GM12878 (cell line): ENCODE measurements around the gene NSFL1C. TPM values are rescaled to one million over a fixed set of nuclear protein-coding genes. Genes with fewer than 3 reads are reported as not detected.

Experiments
- ATAC-seq: fragments of 200-7000 bp; cut with Tn5 transposase; 3 replicates; pipeline ENCODE4 v1.9.1; 2020; ENCODE audit warnings: mild to moderate bottlenecking, moderate library complexity
- BruUV-seq: library from RNA; stranded (reverse); fragments of 400-500 nt; replicated peaks from 2 replicates; lab custom pipeline; 2021; lab: Mats Ljungman, UMichigan
- CTCF ChIA-PET: fragments of 300-600 bp; sonication (Branson Sonifier 250); formaldehyde crosslinking; extraction: SDS; loops from one replicate; lab custom pipeline; 2021; ENCODE audit warnings: inconsistent platforms; lab: Yijun Ruan, JAX
- POLR2A ChIA-PET: fragments of 350-600 bp; formaldehyde crosslinking; extraction: SDS; loops from one replicate; lab custom pipeline; 2021; ENCODE audit warnings: inconsistent platforms; lab: Charles Lee
- RAD21 ChIA-PET: fragments of 300-600 bp; sonication (Branson Sonifier 250); formaldehyde crosslinking; loops from one replicate; lab custom pipeline; 2023; ENCODE audit warnings: antibody characterized with exemption; ENCODE audit not compliant: unreplicated experiment; lab: Charles Lee
- SMC1A ChIA-PET: fragments of 300-600 bp; sonication (Branson Sonifier 250); formaldehyde crosslinking; loops from one replicate; lab custom pipeline; 2023; ENCODE audit not compliant: unreplicated experiment, uncharacterized antibody; lab: Charles Lee
- DNase-seq: peaks from one replicate; pipeline ENCODE4 v3.0.0-alpha.2; 2011; ENCODE audit warnings: low read depth, low spot score
- FAIRE-seq: peaks from 3 replicates; lab custom pipeline; 2011; peaks lifted over from hg19 to GRCh38; lab: Jason Lieb, UNC
- H2AFZ ChIP-seq: 2 replicates; pipeline ENCODE4 v1.6.0; 2011; ENCODE audit warnings: low read depth, low read length, control low read depth; ENCODE audit not compliant: control insufficient read depth
- H3K27ac ChIP-seq: 2 replicates; pipeline ENCODE4 v1.5.1; 2011; ENCODE audit warnings: control low read depth; ENCODE audit not compliant: control insufficient read depth, insufficient read depth
- H3K27me3 ChIP-seq, 2 experiments: replicated peaks in 1 of 2; 2 replicates each; pipeline versions ENCODE4 v1.6.0 to v1.6.1; 2011; ENCODE audit warnings: low read length in 1 of 2; ENCODE audit not compliant: control insufficient read depth in 2 of 2, insufficient read depth in 2 of 2
- H3K36me3 ChIP-seq, 2 experiments: 2 replicates each; pipeline ENCODE4 v1.5.1; 2011; ENCODE audit warnings: low read length in 1 of 2; ENCODE audit not compliant: control insufficient read depth in 2 of 2, insufficient read depth in 2 of 2
- H3K4me1 ChIP-seq: 2 replicates; pipeline ENCODE4 v1.6.1; 2011; ENCODE audit warnings: mild to moderate bottlenecking, low read length, moderate library complexity, mixed read lengths; ENCODE audit not compliant: control insufficient read depth, insufficient read depth
- H3K4me2 ChIP-seq: 2 replicates; pipeline ENCODE4 v1.6.0; 2011; ENCODE audit warnings: control low read depth; ENCODE audit not compliant: control insufficient read depth, insufficient read depth
- H3K4me3 ChIP-seq: fragments of 200-600 bp; sonication (generic); 2 replicates; pipeline ENCODE4 v1.5.1; 2016
- H3K79me2 ChIP-seq: 2 replicates; pipeline ENCODE4 v1.6.0; 2011; ENCODE audit warnings: low read length; ENCODE audit not compliant: control insufficient read depth, insufficient read depth
- H3K9ac ChIP-seq: 2 replicates; pipeline ENCODE4 v1.8.0; 2011; ENCODE audit warnings: low read length, control low read depth, mixed read lengths; ENCODE audit not compliant: control insufficient read depth, insufficient read depth
- H3K9me3 ChIP-seq: replicated peaks from 3 replicates; pipeline ENCODE4 v1.5.1; 2011; ENCODE audit warnings: mild to moderate bottlenecking, low read length; ENCODE audit not compliant: control insufficient read depth, insufficient read depth
- H4K20me1 ChIP-seq: 2 replicates; pipeline ENCODE4 v1.6.0; 2011; ENCODE audit not compliant: control insufficient read depth, insufficient read depth
- BCL11A ChIP-seq: IDR thresholded peaks from 2 replicates; pipeline ENCODE4 v1.6.1; 2011; ENCODE audit warnings: low read depth, low read length
- ESRRA ChIP-seq: IDR thresholded peaks from 2 replicates; pipeline ENCODE4 v1.6.1; 2012; ENCODE audit warnings: mild to moderate bottlenecking, low read length, improper control_type of control experiment
- HDAC6 ChIP-seq: fragments of 200-600 bp; sonication (generic); IDR thresholded peaks from one replicate; pipeline ENCODE4 v1.8.0; 2017; ENCODE audit warnings: antibody characterized with exemption; ENCODE audit not compliant: unreplicated experiment
- HDGF ChIP-seq: fragments of 450-650 bp; IDR thresholded peaks from 2 replicates; pipeline ENCODE4 v1.6.1; 2016; ENCODE audit warnings: antibody characterized with exemption
- KDM1A ChIP-seq: fragments of 200-600 bp; sonication (generic); IDR thresholded peaks from 2 replicates; pipeline ENCODE4 v1.6.1; 2016; ENCODE audit warnings: borderline replicate concordance
- MXI1 ChIP-seq: fragments of 150-350 bp; IDR thresholded peaks from 2 replicates; pipeline ENCODE4 v1.6.1; 2011; ENCODE audit warnings: low read depth, mild to moderate bottlenecking, inconsistent platforms, low read length, improper control_type of control experiment
- MYC ChIP-seq: IDR thresholded peaks from 2 replicates; pipeline ENCODE4 v1.6.1; 2011; ENCODE audit warnings: mild to moderate bottlenecking, low read length, moderate library complexity, inconsistent platforms; ENCODE audit not compliant: insufficient read depth, insufficient replicate concordance, insufficient read length, severe bottlenecking
- NRF1 ChIP-seq: conservative IDR thresholded peaks from 2 replicates; pipeline ENCODE4 v1.6.1; 2011; ENCODE audit warnings: mild to moderate bottlenecking, low read depth, low read length, improper control_type of control experiment
- RAD51 ChIP-seq: fragments of 450-650 bp; IDR thresholded peaks from 2 replicates; pipeline ENCODE4 v1.6.1; 2016; ENCODE audit warnings: moderate library complexity, mild to moderate bottlenecking, inconsistent platforms
- TARDBP ChIP-seq: IDR thresholded peaks from 2 replicates; pipeline ENCODE4 v1.6.1; 2016; ENCODE audit warnings: borderline replicate concordance
- in situ Hi-C: fragments of 300-500 bp; cut with MboI; formaldehyde crosslinking; loops from 9 replicates; pipeline ENCODE4 v1.14.3; 2018; ENCODE audit warnings: mixed read lengths
- intact Hi-C: fragments of 100-400 bp; cut with micrococcal nuclease; formaldehyde crosslinking; loops from one replicate; pipeline ENCODE4 v1.14.2; 2022; ENCODE audit not compliant: unreplicated experiment
- polyA plus RNA-seq, 11 experiments: library from polyadenylated mRNA; depleted of rRNA in 4 of 11; unstranded in 6 of 11; stranded (reverse) in 5 of 11; fragments of >200 nt; fragmentation: Nextera tagmentation in 4 of 11; fragmentation: Illumina TruSeq in 1 of 11; extraction: Ambion mirVana in 4 of 11; extraction: Trizol in 1 of 11; gene quantifications; 1 replicate in 1 of 11; 2 replicates in 10 of 11; pipeline versions ENCODE4 v1.2.1 to v1.2.3, GENCODE V29; 2011 to 2016; ENCODE audit warnings: inconsistent platforms in 2 of 11, missing spikeins in 2 of 11, low read depth in 1 of 11
- total RNA-seq, 4 experiments: library from RNA; depleted of rRNA in 3 of 4; stranded (reverse); fragments of >200 nt in 3 of 4; fragmentation: Illumina TruSeq in 1 of 4; extraction: Trizol in 1 of 4; gene quantifications; 2 replicates each; pipeline versions ENCODE4 v1.2.1 to v1.2.3, GENCODE V29; 2013 to 2021
- TF ChIP-seq, protein P1 (sequence below): fragments of 450-650 bp; IDR thresholded peaks from 2 replicates; pipeline ENCODE4 v1.6.1; 2016; ENCODE audit warnings: mild to moderate bottlenecking
- TF ChIP-seq, protein P2 (sequence below): fragments of 450-650 bp; IDR thresholded peaks from 2 replicates; pipeline ENCODE4 v1.6.1; 2017; ENCODE audit warnings: mild to moderate bottlenecking
- TF ChIP-seq, protein P3 (sequence below): fragments of 450-650 bp; IDR thresholded peaks from 2 replicates; pipeline ENCODE4 v1.6.1; 2016; ENCODE audit warnings: mild to moderate bottlenecking, moderate library complexity, borderline replicate concordance

The NSFL1C gene
- total and polyA plus RNA-seq, 10 of the 15 experiments (the other 5 are each of a cell fraction or from before 2014, with no cell fraction given) = 21.5 to 100 (median 38.1) TPM

DNA sequence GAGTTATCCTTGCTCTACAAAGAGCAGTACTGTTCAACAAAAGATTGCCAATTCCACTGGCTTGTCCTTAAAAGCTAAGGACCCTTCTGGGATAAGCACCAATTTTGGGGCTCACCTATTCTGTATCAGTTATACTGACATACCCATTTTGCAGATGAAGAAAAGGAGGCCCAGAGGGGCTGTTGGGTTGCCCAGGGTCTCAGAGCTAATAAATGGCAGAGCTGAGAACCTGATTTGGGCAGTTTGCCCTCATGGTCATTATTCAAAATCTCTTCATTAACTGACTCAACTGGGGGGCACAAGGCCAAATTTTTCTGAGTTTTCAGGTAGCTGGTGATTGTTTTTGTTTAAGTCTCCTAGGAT lies 31.3 kb downstream of the NSFL1C start:
- Histone ChIP-seq H4K20me1 (peaks cover 3% of the 10 kb centered on the region; the same call in 1 of the 2 replicates), H3K27me3 (no peaks in the 10 kb centered on the region), H3K27ac (no peak overlapping the region), H3K4me2 (no peak overlapping the region), H3K4me1 (peaks cover 11% of the 10 kb centered on the region), H3K9ac (no peak overlapping the region), H2AFZ (peak overlapping the region; percentile 4; the same call in 1 of the 2 replicates), H3K36me3 (no peaks in the 10 kb centered on the region), H3K9me3 (no peaks in the 10 kb centered on the region; the same call in 2 of the 3 replicates), H3K4me3 (no peak overlapping the region), H3K79me2 (no peaks in the 10 kb centered on the region)
- FAIRE-seq = no peak
- no TSS peak for BruUV-seq
- intact Hi-C loops (loop anchor here (5.0 kb wide), 1 partner anchor 43 kb away; the partner anchor contains the start of gene FKBP1A), in situ Hi-C loops (loop anchor here (5.0 kb wide), 1 partner anchor 123 kb away; no protein-coding TSS in a partner anchor)
- SMC1A ChIA-PET = interaction anchor here (0.6 to 4.9 kb wide), 15 partner anchors 9 to 466 kb away, joined by 3 to 32 read pairs (median 4); partner anchors contain the start of gene SDCBP2
- CTCF ChIA-PET = interaction anchor here (0.6 to 7.2 kb wide), 15 partner anchors 12 to 299 kb away, joined by 3 to 65 read pairs (median 11); partner anchors contain the start of genes FKBP1A and NSFL1C
- POLR2A ChIA-PET = no interaction called here
- ATAC-seq = no peak
- DNase-seq = no peak
- TF ChIP-seq, protein P1, sequence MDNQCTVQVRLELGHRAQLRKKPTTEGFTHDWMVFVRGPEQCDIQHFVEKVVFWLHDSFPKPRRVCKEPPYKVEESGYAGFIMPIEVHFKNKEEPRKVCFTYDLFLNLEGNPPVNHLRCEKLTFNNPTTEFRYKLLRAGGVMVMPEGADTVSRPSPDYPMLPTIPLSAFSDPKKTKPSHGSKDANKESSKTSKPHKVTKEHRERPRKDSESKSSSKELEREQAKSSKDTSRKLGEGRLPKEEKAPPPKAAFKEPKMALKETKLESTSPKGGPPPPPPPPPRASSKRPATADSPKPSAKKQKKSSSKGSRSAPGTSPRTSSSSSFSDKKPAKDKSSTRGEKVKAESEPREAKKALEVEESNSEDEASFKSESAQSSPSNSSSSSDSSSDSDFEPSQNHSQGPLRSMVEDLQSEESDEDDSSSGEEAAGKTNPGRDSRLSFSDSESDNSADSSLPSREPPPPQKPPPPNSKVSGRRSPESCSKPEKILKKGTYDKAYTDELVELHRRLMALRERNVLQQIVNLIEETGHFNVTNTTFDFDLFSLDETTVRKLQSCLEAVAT = no peak
- TF ChIP-seq MXI1 = no peak
- TF ChIP-seq RAD51 = no peak
- TF ChIP-seq BCL11A = no peak
- TF ChIP-seq HDGF = no peak
- no peak for TF ChIP-seq TARDBP
- TF ChIP-seq, protein P2, sequence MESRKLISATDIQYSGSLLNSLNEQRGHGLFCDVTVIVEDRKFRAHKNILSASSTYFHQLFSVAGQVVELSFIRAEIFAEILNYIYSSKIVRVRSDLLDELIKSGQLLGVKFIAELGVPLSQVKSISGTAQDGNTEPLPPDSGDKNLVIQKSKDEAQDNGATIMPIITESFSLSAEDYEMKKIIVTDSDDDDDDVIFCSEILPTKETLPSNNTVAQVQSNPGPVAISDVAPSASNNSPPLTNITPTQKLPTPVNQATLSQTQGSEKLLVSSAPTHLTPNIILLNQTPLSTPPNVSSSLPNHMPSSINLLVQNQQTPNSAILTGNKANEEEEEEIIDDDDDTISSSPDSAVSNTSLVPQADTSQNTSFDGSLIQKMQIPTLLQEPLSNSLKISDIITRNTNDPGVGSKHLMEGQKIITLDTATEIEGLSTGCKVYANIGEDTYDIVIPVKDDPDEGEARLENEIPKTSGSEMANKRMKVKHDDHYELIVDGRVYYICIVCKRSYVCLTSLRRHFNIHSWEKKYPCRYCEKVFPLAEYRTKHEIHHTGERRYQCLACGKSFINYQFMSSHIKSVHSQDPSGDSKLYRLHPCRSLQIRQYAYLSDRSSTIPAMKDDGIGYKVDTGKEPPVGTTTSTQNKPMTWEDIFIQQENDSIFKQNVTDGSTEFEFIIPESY = no peak
- TF ChIP-seq ESRRA = no peak
- no peak for TF ChIP-seq NRF1
- no peak for TF ChIP-seq HDAC6
- TF ChIP-seq MYC = no peak
- TF ChIP-seq, protein P3, sequence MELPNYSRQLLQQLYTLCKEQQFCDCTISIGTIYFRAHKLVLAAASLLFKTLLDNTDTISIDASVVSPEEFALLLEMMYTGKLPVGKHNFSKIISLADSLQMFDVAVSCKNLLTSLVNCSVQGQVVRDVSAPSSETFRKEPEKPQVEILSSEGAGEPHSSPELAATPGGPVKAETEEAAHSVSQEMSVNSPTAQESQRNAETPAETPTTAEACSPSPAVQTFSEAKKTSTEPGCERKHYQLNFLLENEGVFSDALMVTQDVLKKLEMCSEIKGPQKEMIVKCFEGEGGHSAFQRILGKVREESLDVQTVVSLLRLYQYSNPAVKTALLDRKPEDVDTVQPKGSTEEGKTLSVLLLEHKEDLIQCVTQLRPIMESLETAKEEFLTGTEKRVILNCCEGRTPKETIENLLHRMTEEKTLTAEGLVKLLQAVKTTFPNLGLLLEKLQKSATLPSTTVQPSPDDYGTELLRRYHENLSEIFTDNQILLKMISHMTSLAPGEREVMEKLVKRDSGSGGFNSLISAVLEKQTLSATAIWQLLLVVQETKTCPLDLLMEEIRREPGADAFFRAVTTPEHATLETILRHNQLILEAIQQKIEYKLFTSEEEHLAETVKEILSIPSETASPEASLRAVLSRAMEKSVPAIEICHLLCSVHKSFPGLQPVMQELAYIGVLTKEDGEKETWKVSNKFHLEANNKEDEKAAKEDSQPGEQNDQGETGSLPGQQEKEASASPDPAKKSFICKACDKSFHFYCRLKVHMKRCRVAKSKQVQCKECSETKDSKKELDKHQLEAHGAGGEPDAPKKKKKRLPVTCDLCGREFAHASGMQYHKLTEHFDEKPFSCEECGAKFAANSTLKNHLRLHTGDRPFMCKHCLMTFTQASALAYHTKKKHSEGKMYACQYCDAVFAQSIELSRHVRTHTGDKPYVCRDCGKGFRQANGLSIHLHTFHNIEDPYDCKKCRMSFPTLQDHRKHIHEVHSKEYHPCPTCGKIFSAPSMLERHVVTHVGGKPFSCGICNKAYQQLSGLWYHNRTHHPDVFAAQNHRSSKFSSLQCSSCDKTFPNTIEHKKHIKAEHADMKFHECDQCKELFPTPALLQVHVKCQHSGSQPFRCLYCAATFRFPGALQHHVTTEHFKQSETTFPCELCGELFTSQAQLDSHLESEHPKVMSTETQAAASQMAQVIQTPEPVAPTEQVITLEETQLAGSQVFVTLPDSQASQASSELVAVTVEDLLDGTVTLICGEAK = no peak
- no peak for TF ChIP-seq KDM1A
- RAD21 ChIA-PET = interaction anchor here (0.8 to 3.6 kb wide), 10 partner anchors 11 to 123 kb away, joined by 3 to 15 read pairs (median 4); partner anchors contain the start of gene SDCBP2
